Keratinocyte (primary cell): ENCODE measurements around the gene TMEM63B. TPM values are rescaled to one million over a fixed set of nuclear protein-coding genes. Genes with fewer than 3 reads are reported as not detected.

Experiments
- DNase-seq: peaks from one replicate; pipeline ENCODE4 v3.0.0-alpha.2; 2011; ENCODE audit warnings: low read depth, missing footprints, low spot score
- FAIRE-seq: peaks from 2 replicates; lab custom pipeline; 2011; peaks lifted over from hg19 to GRCh38; lab: Jason Lieb, UNC
- H2AFZ ChIP-seq: 2 replicates; pipeline ENCODE4 v1.6.0; 2012; ENCODE audit warnings: low read length, control low read depth, inconsistent platforms; ENCODE audit not compliant: control insufficient read depth
- H3K27ac ChIP-seq: 2 replicates; pipeline ENCODE4 v1.5.1; 2011; ENCODE audit warnings: low read length; ENCODE audit not compliant: control insufficient read depth, insufficient read depth
- H3K27me3 ChIP-seq: 3 replicates; pipeline ENCODE4 v1.6.0; 2011; ENCODE audit warnings: low read length; ENCODE audit not compliant: control insufficient read depth, insufficient read depth; ENCODE audit errors: extremely low read depth
- H3K36me3 ChIP-seq, 2 experiments: 2 replicates in 1 of 2; 3 replicates in 1 of 2; pipeline ENCODE4 v1.5.1; 2011; ENCODE audit warnings: low read length in 2 of 2, mild to moderate bottlenecking in 1 of 2; ENCODE audit not compliant: control insufficient read depth in 2 of 2, insufficient read depth in 2 of 2; ENCODE audit errors: extremely low read depth in 1 of 2
- H3K4me1 ChIP-seq: 3 replicates; pipeline ENCODE4 v1.5.1; 2011; ENCODE audit warnings: low read length; ENCODE audit not compliant: control insufficient read depth, insufficient read depth; ENCODE audit errors: extremely low read depth
- H3K4me2 ChIP-seq: 3 replicates; pipeline ENCODE4 v1.6.0; 2011; ENCODE audit warnings: low read depth, low read length; ENCODE audit not compliant: control insufficient read depth, insufficient read depth; ENCODE audit errors: extremely low read depth
- H3K4me3 ChIP-seq, 3 experiments: fragments of 200-600 bp in 1 of 3; sonication (generic) in 1 of 3; 2 replicates in 2 of 3; 3 replicates in 1 of 3; pipeline ENCODE4 v1.5.1; 2011 to 2016; ENCODE audit warnings: low read length in 3 of 3, mild to moderate bottlenecking in 3 of 3, control low read depth in 2 of 3, inconsistent platforms in 1 of 3, low read depth in 1 of 3, mixed read lengths in 1 of 3, mixed run types in 1 of 3, moderate library complexity in 1 of 3; ENCODE audit not compliant: control insufficient read depth in 2 of 3, insufficient read depth in 2 of 3; ENCODE audit errors: extremely low read depth in 1 of 3
- H3K79me2 ChIP-seq: 2 replicates; pipeline ENCODE4 v1.6.0; 2012; ENCODE audit warnings: low read length; ENCODE audit not compliant: control insufficient read depth, insufficient read depth
- H3K9ac ChIP-seq: 3 replicates; pipeline ENCODE4 v1.6.0; 2011; ENCODE audit warnings: low read length; ENCODE audit not compliant: control insufficient read depth, insufficient read depth; ENCODE audit errors: extremely low read depth
- H3K9me1 ChIP-seq: 3 replicates; pipeline ENCODE4 v1.6.0; 2011; ENCODE audit warnings: low read length; ENCODE audit not compliant: control insufficient read depth, insufficient read depth; ENCODE audit errors: extremely low read depth
- H3K9me3 ChIP-seq: 2 replicates; pipeline ENCODE4 v1.5.1; 2012; ENCODE audit warnings: low read depth, low read length; ENCODE audit not compliant: control insufficient read depth
- H4K20me1 ChIP-seq: 3 replicates; pipeline ENCODE4 v1.6.0; 2011; ENCODE audit warnings: low read length; ENCODE audit not compliant: control insufficient read depth, insufficient read depth; ENCODE audit errors: extremely low read depth
- EZH2 ChIP-seq: IDR thresholded peaks from one replicate; pipeline ENCODE4 v1.6.1; 2012; ENCODE audit warnings: inconsistent platforms, mild to moderate bottlenecking, low read length, moderate library complexity
- dilution Hi-C: fragments of 300-500 bp; cut with MboI; formaldehyde crosslinking; loops from one replicate; pipeline ENCODE4 v1.7.0; 2020; ENCODE audit warnings: low sequenced_read_pairs; ENCODE audit not compliant: extremely low pct_ligation_motif_present
- polyA plus RNA-seq, 5 experiments: library from polyadenylated mRNA; depleted of rRNA in 3 of 5; stranded (reverse) in 3 of 5; stranded (forward) in 1 of 5; unstranded in 1 of 5; fragments of >200 nt; gene quantifications; 1 replicate in 1 of 5; 2 replicates in 3 of 5; 3 replicates in 1 of 5; pipeline versions ENCODE4 v1.2.1 to v1.2.3, GENCODE V29; 2011 to 2012; ENCODE audit warnings: missing spikeins in 2 of 5, low read depth in 1 of 5, low replicate concordance in 1 of 5
- TF ChIP-seq, protein P1 (sequence below), 3 experiments: IDR thresholded peaks in 1 of 3; conservative IDR thresholded peaks in 1 of 3; optimal IDR thresholded peaks in 1 of 3; 2 replicates in 2 of 3; 3 replicates in 1 of 3; pipeline versions ENCODE3 to v1.5.1; 2011; ENCODE audit warnings: low read length in 3 of 3, mild to moderate bottlenecking in 3 of 3, moderate library complexity in 2 of 3, control low read depth in 1 of 3, inconsistent platforms in 1 of 3; ENCODE audit not compliant: insufficient read depth in 2 of 3; ENCODE audit errors: extremely low read depth in 1 of 3

TMEM63B gene
- polyA plus RNA-seq, 1 donor (not counting 4 experiments of a cell fraction or from before 2014, with no cell fraction given), result 64.8 TPM

DNA sequence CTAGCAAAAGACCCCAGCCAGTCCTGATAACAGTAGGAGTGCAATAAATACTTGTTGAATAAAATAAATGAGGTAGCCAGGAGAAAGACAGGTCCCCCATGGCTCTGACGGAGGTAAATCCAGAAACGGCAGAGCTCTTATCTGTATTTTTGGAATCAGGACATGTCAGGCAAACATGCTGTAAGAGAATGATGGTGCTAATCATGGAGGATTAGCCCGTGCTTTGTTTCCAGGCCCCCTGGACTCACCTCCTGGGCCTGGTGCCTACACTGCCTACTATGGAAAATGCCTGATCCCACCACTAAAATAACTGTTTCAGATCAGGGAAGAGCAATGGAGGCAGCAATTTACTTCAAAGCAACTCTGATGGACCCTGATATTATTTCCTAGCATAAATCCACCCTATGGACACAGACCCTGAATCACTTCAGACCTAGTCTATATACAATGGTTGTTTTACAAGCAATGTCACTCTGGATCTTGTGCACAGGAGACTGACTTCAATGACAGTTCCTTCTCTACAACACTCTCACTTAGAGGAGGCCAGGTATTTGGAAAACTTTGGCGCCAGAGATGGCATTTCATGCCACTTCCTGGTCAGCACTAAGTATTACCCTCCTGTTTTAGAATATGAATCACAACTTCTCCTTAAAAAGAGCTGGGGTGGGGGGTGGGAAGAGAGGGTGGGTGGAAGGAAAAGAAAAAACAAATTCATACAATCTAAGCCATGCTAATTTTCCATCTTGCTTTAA is 6.5 kb upstream of the TMEM63B start:
- Histone ChIP-seq H3K4me2 (no peak overlapping the region), H4K20me1 (peaks cover 20% of the 10 kb centered on the region), H3K79me2 (peaks cover 80% of the 10 kb centered on the region), H3K4me1 (peaks cover 87% of the 10 kb centered on the region), H3K4me3 (no peak overlapping the region), H3K9me1 (peaks cover 2% of the 10 kb centered on the region), H3K27me3 (no peaks in the 10 kb centered on the region), H3K9ac (no peak overlapping the region), H3K27ac (no peak overlapping the region), H3K36me3 (peaks cover 1 to 9% of the 10 kb centered on the region in 2 experiments), H3K9me3 (no peaks in the 10 kb centered on the region), H2AFZ (no peak overlapping the region)
- TF ChIP-seq EZH2, result no peak
- TF ChIP-seq, protein P1, sequence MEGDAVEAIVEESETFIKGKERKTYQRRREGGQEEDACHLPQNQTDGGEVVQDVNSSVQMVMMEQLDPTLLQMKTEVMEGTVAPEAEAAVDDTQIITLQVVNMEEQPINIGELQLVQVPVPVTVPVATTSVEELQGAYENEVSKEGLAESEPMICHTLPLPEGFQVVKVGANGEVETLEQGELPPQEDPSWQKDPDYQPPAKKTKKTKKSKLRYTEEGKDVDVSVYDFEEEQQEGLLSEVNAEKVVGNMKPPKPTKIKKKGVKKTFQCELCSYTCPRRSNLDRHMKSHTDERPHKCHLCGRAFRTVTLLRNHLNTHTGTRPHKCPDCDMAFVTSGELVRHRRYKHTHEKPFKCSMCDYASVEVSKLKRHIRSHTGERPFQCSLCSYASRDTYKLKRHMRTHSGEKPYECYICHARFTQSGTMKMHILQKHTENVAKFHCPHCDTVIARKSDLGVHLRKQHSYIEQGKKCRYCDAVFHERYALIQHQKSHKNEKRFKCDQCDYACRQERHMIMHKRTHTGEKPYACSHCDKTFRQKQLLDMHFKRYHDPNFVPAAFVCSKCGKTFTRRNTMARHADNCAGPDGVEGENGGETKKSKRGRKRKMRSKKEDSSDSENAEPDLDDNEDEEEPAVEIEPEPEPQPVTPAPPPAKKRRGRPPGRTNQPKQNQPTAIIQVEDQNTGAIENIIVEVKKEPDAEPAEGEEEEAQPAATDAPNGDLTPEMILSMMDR (optimal IDR thresholded peaks at IDR 0.05 in 1 of 3, IDR thresholded peaks at IDR 0.05 in 1 of 3, conservative IDR thresholded peaks at IDR 0.05 in 1 of 3; ENCODE audit: extremely low read depth in 1 of 3, insufficient read depth in 2 of 3, low read length in 3 of 3), result no peak
- dilution Hi-C loops, result no loop called here
- FAIRE-seq (no peak), DNase-seq (no peak)

DNA sequence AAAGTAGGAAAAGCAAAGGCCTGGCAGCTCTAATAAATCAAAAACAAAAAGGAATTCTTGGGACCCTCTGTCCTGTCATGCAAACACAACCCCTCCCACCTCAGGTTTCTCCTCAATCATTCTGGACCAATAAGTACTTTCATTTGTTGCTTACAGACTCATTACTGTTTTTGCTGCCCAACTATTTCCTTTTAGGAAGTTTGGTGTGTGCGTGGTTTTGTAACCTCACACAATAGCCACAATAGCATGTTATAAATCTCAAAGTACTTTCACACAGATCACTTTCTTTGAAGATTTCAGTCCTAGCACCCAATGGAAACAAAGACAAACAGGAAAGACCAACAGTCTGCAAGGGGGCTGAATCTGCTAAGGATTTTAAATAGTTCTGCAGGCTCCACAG is 4.6 kb upstream of the TMEM63B start:
- Histone ChIP-seq H3K9me1 (peaks cover 2% of the 10 kb centered on the region), H4K20me1 (peaks cover 20% of the 10 kb centered on the region), H3K9ac (no peak overlapping the region), H2AFZ (no peak overlapping the region), H3K27me3 (no peaks in the 10 kb centered on the region), H3K79me2 (peaks cover 97% of the 10 kb centered on the region), H3K4me1 (peaks cover 70% of the 10 kb centered on the region), H3K27ac (peak overlapping the region; percentile 9), H3K4me2 (peak overlapping the region; percentile 3), H3K36me3 (peaks cover 1 to 9% of the 10 kb centered on the region in 2 experiments), H3K9me3 (no peaks in the 10 kb centered on the region), H3K4me3 (no peak overlapping the region)
- dilution Hi-C loops, result no loop called here
- TF ChIP-seq, protein P1 (optimal IDR thresholded peaks at IDR 0.05 in 1 of 3, IDR thresholded peaks at IDR 0.05 in 1 of 3, conservative IDR thresholded peaks at IDR 0.05 in 1 of 3; ENCODE audit: extremely low read depth in 1 of 3, insufficient read depth in 2 of 3, low read length in 3 of 3), result no peak
- TF ChIP-seq EZH2, result no peak
- FAIRE-seq, result no peak
- no peak for DNase-seq
